HG02970 (cell line): ENCODE measurements around the gene SCMH1.

ENCODE experiments used
- ATAC-seq: cut with Tn5 transposase; IDR thresholded peaks from one replicate; pipeline ENCODE4 v1.9.1; 2021; ENCODE audit warnings: mild to moderate bottlenecking, moderate library complexity, moderate number of reproducible peaks; ENCODE audit not compliant: unreplicated experiment, low FRiP score

The SCMH1 gene

GRCh38 chr1:41014871-41015270 is 227.2 kb downstream of the SCMH1 start:
- ATAC-seq: no peak

- ATAC-seq: no peak
Measured at GRCh38 chr1:41013796-41014195, 228.3 kb downstream of the SCMH1 start.

GRCh38 chr1:41013024-41013423 is 229.1 kb downstream of the SCMH1 start:
- ATAC-seq: no peak

GRCh38 chr1:41010345-41010744 is 231.8 kb downstream of the SCMH1 start:
- no peak for ATAC-seq

- no peak for ATAC-seq
Measured at GRCh38 chr1:41009466-41009865, 232.6 kb downstream of the SCMH1 start.

GRCh38 chr1:41006942-41007865 is 234.9 kb downstream of the SCMH1 start:
- no peak for ATAC-seq

- ATAC-seq: no peak
Measured at GRCh38 chr1:41005876-41006275, 236.2 kb downstream of the SCMH1 start.

- peak; percentile 87 for ATAC-seq
Measured at GRCh38 chr1:41003640-41004220, 238.4 kb downstream of the SCMH1 start.

- ATAC-seq: peak; percentile 2
Measured at GRCh38 chr1:41003127-41003639, 238.9 kb downstream of the SCMH1 start.

- ATAC-seq: no peak
Measured at GRCh38 chr1:40998668-40999067, 243.4 kb downstream of the SCMH1 start.

- no peak for ATAC-seq
Measured at GRCh38 chr1:40997096-40997495, 245.0 kb downstream of the SCMH1 start.

GRCh38 chr1:40989066-40989465 is 253.0 kb downstream of the SCMH1 start:
- no peak for ATAC-seq

GRCh38 chr1:40988280-40988679 is 253.8 kb downstream of the SCMH1 start:
- ATAC-seq: no peak

GRCh38 chr1:40987439-40988276 is 254.4 kb downstream of the SCMH1 start:
- ATAC-seq: no peak

- no peak for ATAC-seq
Measured at GRCh38 chr1:40986956-40987355, 255.2 kb downstream of the SCMH1 start.

GRCh38 chr1:40986328-40986783 is 255.8 kb downstream of the SCMH1 start:
- ATAC-seq: no peak

- no peak for ATAC-seq
Measured at GRCh38 chr1:40985875-40986274, 256.2 kb downstream of the SCMH1 start.

GRCh38 chr1:40985161-40985560 is 256.9 kb downstream of the SCMH1 start:
- ATAC-seq: no peak

- no peak for ATAC-seq
Measured at GRCh38 chr1:40984531-40984930, 257.6 kb downstream of the SCMH1 start.

- no peak for ATAC-seq
Measured at GRCh38 chr1:40984066-40984465, 258.0 kb downstream of the SCMH1 start.

- no peak for ATAC-seq
Measured at GRCh38 chr1:40983286-40983685, 258.8 kb downstream of the SCMH1 start.
